Astrocyte (in vitro differentiated cells and primary cell): Measurements from ENCODE around the gene PLA2G2D. TPM values are rescaled to one million over a fixed set of nuclear protein-coding genes. Genes with fewer than 3 reads are reported as not detected.

Experiments used
- DNase-seq: peaks from one replicate; pipeline ENCODE4 v3.0.0-alpha.2; 2010; ENCODE audit warnings: low read depth
- FAIRE-seq: peaks from 2 replicates; lab custom pipeline; 2011; peaks lifted over from hg19 to GRCh38; lab: Jason Lieb, UNC
- H2AFZ ChIP-seq: 2 replicates; pipeline ENCODE4 v1.6.0; 2012; ENCODE audit warnings: low read depth, low read length, inconsistent platforms
- H3K27ac ChIP-seq: 2 replicates; pipeline ENCODE4 v1.5.1; 2011; ENCODE audit warnings: low read depth, low read length, inconsistent platforms
- H3K27me3 ChIP-seq: 2 replicates; pipeline ENCODE4 v1.6.0; 2011; ENCODE audit warnings: low read length, inconsistent platforms; ENCODE audit not compliant: insufficient read depth
- H3K36me3 ChIP-seq: 2 replicates; pipeline ENCODE4 v1.5.1; 2011; ENCODE audit warnings: low read length, inconsistent platforms; ENCODE audit not compliant: insufficient read depth
- H3K4me1 ChIP-seq: 2 replicates; pipeline ENCODE4 v1.5.1; 2011; ENCODE audit warnings: low read length, inconsistent platforms; ENCODE audit not compliant: insufficient read depth
- H3K4me2 ChIP-seq: 2 replicates; pipeline ENCODE4 v1.6.0; 2012; ENCODE audit warnings: low read length, inconsistent platforms
- H3K4me3 ChIP-seq: 2 replicates; pipeline ENCODE4 v1.5.1; 2011; ENCODE audit warnings: low read depth, mild to moderate bottlenecking, low read length, inconsistent platforms; ENCODE audit not compliant: insufficient read depth
- H3K79me2 ChIP-seq: 2 replicates; pipeline ENCODE4 v1.6.0; 2012; ENCODE audit warnings: mild to moderate bottlenecking, low read length, inconsistent platforms; ENCODE audit not compliant: insufficient read depth
- H3K9ac ChIP-seq: 2 replicates; pipeline ENCODE4 v1.6.0; 2012; ENCODE audit warnings: mild to moderate bottlenecking, low read length, inconsistent platforms
- H3K9me3 ChIP-seq: 2 replicates; pipeline ENCODE4 v1.5.1; 2012; ENCODE audit warnings: low read depth, mild to moderate bottlenecking, low read length, inconsistent platforms; ENCODE audit not compliant: insufficient read depth
- H4K20me1 ChIP-seq: 2 replicates; pipeline ENCODE4 v1.6.0; 2012; ENCODE audit warnings: low read length, inconsistent platforms; ENCODE audit not compliant: insufficient read depth
- H3K27ac Mint-ChIP-seq: one replicate; pipeline ENCODE4 v1.8.0; 2021; ENCODE audit warnings: mild to moderate bottlenecking, mixed read lengths; ENCODE audit not compliant: unreplicated experiment
- H3K27me3 Mint-ChIP-seq: one replicate; pipeline ENCODE4 v1.8.0; 2021; ENCODE audit warnings: low read depth, mixed read lengths; ENCODE audit not compliant: unreplicated experiment
- H3K36me3 Mint-ChIP-seq: one replicate; pipeline ENCODE4 v1.8.0; 2021; ENCODE audit warnings: low read depth, mixed read lengths; ENCODE audit not compliant: unreplicated experiment
- H3K4me1 Mint-ChIP-seq: one replicate; pipeline ENCODE4 v1.8.0; 2021; ENCODE audit warnings: low read depth, mixed read lengths; ENCODE audit not compliant: unreplicated experiment
- H3K4me3 Mint-ChIP-seq: one replicate; pipeline ENCODE4 v1.8.0; 2021; ENCODE audit warnings: mild to moderate bottlenecking, moderate library complexity, mixed read lengths; ENCODE audit not compliant: unreplicated experiment
- H3K9me3 Mint-ChIP-seq: one replicate; pipeline ENCODE4 v1.8.0; 2021; ENCODE audit warnings: mild to moderate bottlenecking, mixed read lengths; ENCODE audit not compliant: unreplicated experiment
- EZH2 ChIP-seq: IDR thresholded peaks from 2 replicates; pipeline ENCODE4 v1.6.1; 2012; ENCODE audit warnings: mild to moderate bottlenecking, low read length, inconsistent platforms; ENCODE audit not compliant: insufficient read depth
- total RNA-seq: library from RNA; stranded (reverse); gene quantifications from 2 replicates; pipeline ENCODE4 v1.2.1, GENCODE V29; 2021
- TF ChIP-seq, protein P1 (sequence below): IDR thresholded peaks from 2 replicates; pipeline ENCODE4 v1.5.1; 2011; ENCODE audit warnings: low read depth, mild to moderate bottlenecking, inconsistent platforms, low read length, moderate library complexity; ENCODE audit not compliant: insufficient read depth

PLA2G2D gene
- total RNA-seq, 1 donor from 2014 or later, result not detected

DNA sequence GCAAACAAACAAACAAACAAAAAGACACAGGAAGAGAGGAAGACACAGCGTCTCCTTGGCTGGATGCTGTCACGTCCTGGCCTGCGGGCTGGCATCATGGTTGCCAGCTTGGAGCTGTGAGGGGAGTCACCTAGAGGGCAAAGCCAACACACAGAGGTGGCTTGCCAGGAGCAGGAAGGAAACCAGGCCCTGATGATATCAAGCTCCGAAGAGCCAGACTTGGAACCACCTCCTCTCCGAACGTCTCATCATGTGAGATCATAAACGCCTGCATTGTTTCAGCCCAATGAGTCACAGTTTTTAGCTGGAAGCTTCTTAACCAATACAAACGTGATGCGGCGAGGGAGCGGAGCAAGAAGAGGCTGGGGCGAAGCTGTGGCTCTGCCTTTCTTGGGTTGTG lies 8.7 kb downstream of the PLA2G2D start:
- no peak overlapping the region for H3K9ac ChIP-seq
- no peaks in the 10 kb centered on the region for H3K36me3 ChIP-seq
- no peaks in the 10 kb centered on the region for H3K27me3 ChIP-seq
- TF ChIP-seq EZH2, result no peak
- TF ChIP-seq, protein P1, sequence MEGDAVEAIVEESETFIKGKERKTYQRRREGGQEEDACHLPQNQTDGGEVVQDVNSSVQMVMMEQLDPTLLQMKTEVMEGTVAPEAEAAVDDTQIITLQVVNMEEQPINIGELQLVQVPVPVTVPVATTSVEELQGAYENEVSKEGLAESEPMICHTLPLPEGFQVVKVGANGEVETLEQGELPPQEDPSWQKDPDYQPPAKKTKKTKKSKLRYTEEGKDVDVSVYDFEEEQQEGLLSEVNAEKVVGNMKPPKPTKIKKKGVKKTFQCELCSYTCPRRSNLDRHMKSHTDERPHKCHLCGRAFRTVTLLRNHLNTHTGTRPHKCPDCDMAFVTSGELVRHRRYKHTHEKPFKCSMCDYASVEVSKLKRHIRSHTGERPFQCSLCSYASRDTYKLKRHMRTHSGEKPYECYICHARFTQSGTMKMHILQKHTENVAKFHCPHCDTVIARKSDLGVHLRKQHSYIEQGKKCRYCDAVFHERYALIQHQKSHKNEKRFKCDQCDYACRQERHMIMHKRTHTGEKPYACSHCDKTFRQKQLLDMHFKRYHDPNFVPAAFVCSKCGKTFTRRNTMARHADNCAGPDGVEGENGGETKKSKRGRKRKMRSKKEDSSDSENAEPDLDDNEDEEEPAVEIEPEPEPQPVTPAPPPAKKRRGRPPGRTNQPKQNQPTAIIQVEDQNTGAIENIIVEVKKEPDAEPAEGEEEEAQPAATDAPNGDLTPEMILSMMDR, result no peak
- FAIRE-seq, result no peak
- H3K27ac Mint-ChIP-seq, result peak overlapping the region; percentile 18
- H3K9me3 ChIP-seq, result no peaks in the 10 kb centered on the region
- peaks cover 9% of the 10 kb centered on the region for H3K4me1 ChIP-seq
- H3K4me1 Mint-ChIP-seq, result peaks cover 14% of the 10 kb centered on the region
- H3K27me3 Mint-ChIP-seq, result peaks cover 14% of the 10 kb centered on the region
- H3K36me3 Mint-ChIP-seq, result peaks cover 2% of the 10 kb centered on the region
- no peaks in the 10 kb centered on the region for H3K79me2 ChIP-seq
- H4K20me1 ChIP-seq, result no peaks in the 10 kb centered on the region
- peak overlapping the region; percentile 57 for H2AFZ ChIP-seq
- no peak overlapping the region for H3K4me3 ChIP-seq
- H3K4me2 ChIP-seq, result peak overlapping the region; percentile 30
- peaks cover 3% of the 10 kb centered on the region for H3K9me3 Mint-ChIP-seq
- H3K27ac ChIP-seq, result peak overlapping the region; percentile 42
- no peak overlapping the region for H3K4me3 Mint-ChIP-seq
- DNase-seq, result peak; percentile 93

DNA sequence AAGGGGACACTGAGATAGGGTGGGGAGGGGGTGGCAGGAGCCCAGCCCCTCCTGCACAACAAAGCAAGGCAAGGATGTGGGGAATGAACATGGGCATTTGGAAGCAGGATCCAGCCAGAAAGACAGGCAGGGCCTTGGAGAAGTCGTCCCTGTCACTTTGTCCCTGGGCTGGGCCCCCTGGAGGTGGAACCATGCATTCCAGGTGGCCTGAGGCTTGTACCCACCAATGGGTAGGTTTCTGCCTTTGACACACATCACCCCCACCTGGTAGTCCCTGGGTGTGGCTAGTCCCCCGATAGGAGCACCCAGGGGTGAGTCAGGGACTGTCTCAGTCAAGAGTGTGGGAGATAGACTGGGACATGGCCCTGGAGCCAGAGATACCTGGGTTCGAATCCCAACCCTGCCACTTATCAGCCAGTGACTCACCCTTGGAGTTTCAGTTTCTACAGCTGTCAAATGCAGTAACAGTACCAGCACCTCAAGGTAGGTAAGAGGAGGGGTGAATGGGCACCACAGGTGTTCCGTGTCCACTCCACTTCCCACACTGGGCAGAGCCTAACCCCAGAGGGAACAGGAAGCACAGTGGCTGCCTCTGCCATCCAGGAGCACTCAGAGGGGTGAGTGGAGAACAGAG lies 10.0 kb downstream of the PLA2G2D start:
- Histone ChIP-seq H3K27me3 (no peaks in the 10 kb centered on the region), H3K79me2 (no peaks in the 10 kb centered on the region), H3K4me1 (peaks cover 9% of the 10 kb centered on the region), H3K4me2 (no peak overlapping the region), H3K27ac (no peak overlapping the region), H3K9me3 (no peaks in the 10 kb centered on the region), H2AFZ (no peak overlapping the region), H3K36me3 (no peaks in the 10 kb centered on the region), H4K20me1 (no peaks in the 10 kb centered on the region), H3K9ac (no peak overlapping the region), H3K4me3 (no peak overlapping the region)
- Mint-ChIP-seq H3K9me3 (peaks cover 3% of the 10 kb centered on the region), H3K4me1 (peaks cover 14% of the 10 kb centered on the region), H3K27me3 (peaks cover 10% of the 10 kb centered on the region), H3K4me3 (no peak overlapping the region), H3K27ac (no peak overlapping the region), H3K36me3 (peaks cover 2% of the 10 kb centered on the region)
- no peak for TF ChIP-seq EZH2
- TF ChIP-seq, protein P1, result no peak
- DNase-seq (no peak), FAIRE-seq (no peak)

DNA sequence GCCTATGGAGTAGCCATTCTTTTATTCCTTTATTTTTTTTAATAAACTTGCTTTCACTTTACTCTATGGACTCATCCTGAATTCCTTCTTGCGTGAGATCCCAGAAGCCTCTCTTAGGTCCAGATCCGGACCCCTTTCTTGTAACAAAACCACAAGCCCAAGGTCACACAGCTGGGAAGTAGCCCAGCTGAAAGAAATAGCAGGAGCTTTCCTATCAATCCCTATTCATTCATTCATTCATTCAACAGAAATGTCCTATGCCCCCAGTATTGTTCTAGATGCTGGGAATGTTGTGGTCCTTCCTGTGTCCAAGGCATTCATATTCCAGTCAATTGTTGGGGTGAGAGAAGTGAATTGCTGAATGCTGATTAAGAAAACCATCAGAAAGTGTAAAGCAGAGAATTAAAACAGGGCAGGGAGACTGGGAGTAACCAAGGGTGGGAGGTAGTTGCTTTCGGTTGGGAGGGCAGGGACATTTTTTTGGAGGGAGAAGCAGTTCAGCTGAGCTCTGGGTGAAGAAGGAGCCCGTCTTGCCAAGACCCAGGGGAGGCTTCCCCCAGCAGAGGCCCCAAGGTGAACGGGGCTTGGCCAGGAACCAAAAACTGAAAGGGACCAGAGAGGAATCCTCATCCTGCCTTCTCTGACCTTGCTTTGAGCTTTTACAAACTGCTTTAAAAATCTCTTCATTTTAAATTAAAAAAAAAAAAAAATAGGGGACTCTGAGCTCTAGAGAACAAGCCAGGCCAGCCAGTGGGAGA lies 10.8 kb downstream of the PLA2G2D start:
- H3K4me1 ChIP-seq, result peaks cover 9% of the 10 kb centered on the region
- Mint-ChIP-seq H3K27me3 (peaks cover 5% of the 10 kb centered on the region), H3K4me1 (peaks cover 14% of the 10 kb centered on the region), H3K27ac (peak overlapping the region; percentile 93), H3K36me3 (peaks cover 2% of the 10 kb centered on the region), H3K9me3 (peaks cover 3% of the 10 kb centered on the region), H3K4me3 (no peak overlapping the region)
- FAIRE-seq, result no peak
- no peaks in the 10 kb centered on the region for H3K27me3 ChIP-seq
- peak; percentile 60 for DNase-seq
- H3K4me3 ChIP-seq, result no peak overlapping the region
- no peak for TF ChIP-seq EZH2
- TF ChIP-seq, protein P1, result no peak
- H3K9me3 ChIP-seq, result no peaks in the 10 kb centered on the region
- no peaks in the 10 kb centered on the region for H3K79me2 ChIP-seq
- H2AFZ ChIP-seq, result no peak overlapping the region
- H3K36me3 ChIP-seq, result no peaks in the 10 kb centered on the region
- no peaks in the 10 kb centered on the region for H4K20me1 ChIP-seq
- no peak overlapping the region for H3K9ac ChIP-seq
- peak overlapping the region; percentile 36 for H3K4me2 ChIP-seq
- H3K27ac ChIP-seq, result no peak overlapping the region
